Measurements from ENCODE around the gene ZNRF2. TPM values are rescaled to one million over a fixed set of nuclear protein-coding genes. Genes with fewer than 3 reads are reported as not detected.

ZNRF2 gene
- total and polyA plus RNA-seq, 2 of the 13 experiments (the other 11 are each of a cell fraction or from before 2014, with no cell fraction given), result 3.5 to 7.7 TPM

- POLR2A ChIA-PET, result no interaction called here
Measured at GRCh38 chr7:30347226-30348082, 63.1 kb downstream of the ZNRF2 start.

More at GRCh38 chr7:30347226-30348082, 63.1 kb downstream of the ZNRF2 start:
- no peak for FAIRE-seq
- no TSS peak for BruUV-seq (replicated peaks)
- H3K4me3 ChIP-seq (replicated peaks in 1 of 3; ENCODE audit: insufficient read depth in 1 of 3, low read depth in 2 of 3, low read length in 3 of 3), result no peak overlapping the region
- WGBS (ENCODE audit: low lambda C conversion rate), result 83% methylated on average over 2 of the region's 2 CpGs
- no peak overlapping the region for H3K4me2 ChIP-seq (ENCODE audit: low read depth, low read length)
- CTCF ChIA-PET (ENCODE audit: low intra/inter-chr PET ratio, low total read pairs), result no interaction called here
- no peak for ATAC-seq
- H3K9me3 ChIP-seq (ENCODE audit: low read length), result no peaks in the 10 kb centered on the region
- no peak overlapping the region for H3K27ac ChIP-seq (ENCODE audit: extremely low read length, insufficient read depth, low read length)
- H2AFZ ChIP-seq (ENCODE audit: low read length), result no peak overlapping the region
- no peak overlapping the region for H3K9ac ChIP-seq (ENCODE audit: insufficient read depth, low read depth, low read length)
- peaks cover 13% of the 10 kb centered on the region; the same call in 1 of the 2 replicates for H3K4me1 ChIP-seq (ENCODE audit: insufficient read depth, low read length)
- H4K20me1 ChIP-seq (ENCODE audit: insufficient read depth, low read length), result no peaks in the 10 kb centered on the region
- H3K27me3 ChIP-seq (ENCODE audit: control insufficient read depth in 1 of 2, insufficient read depth in 2 of 2, low read length in 2 of 2), result no peaks in the 10 kb centered on the region
- H3K36me3 ChIP-seq (replicated peaks in 1 of 2; ENCODE audit: control insufficient read depth in 1 of 2, insufficient read depth in 2 of 2, low read length in 2 of 2), result no peaks in the 10 kb centered on the region
- TF ChIP-seq IRX3 (CRISPR knock-in tag; IDR thresholded peaks at IDR 0.05; ENCODE audit: borderline replicate concordance, low read depth) (no peak), ZNF770 (CRISPR knock-in tag; IDR thresholded peaks at IDR 0.05) (peak; percentile 57; the same call in 1 of the 2 replicates), HOXA3 (CRISPR knock-in tag; IDR thresholded peaks at IDR 0.05) (no peak)
- no peak for DNase-seq (ENCODE audit: low spot score)
- peaks cover 13% of the 10 kb centered on the region for H3K79me2 ChIP-seq (ENCODE audit: insufficient read depth, low read length)
- intact Hi-C loops (cut with micrococcal nuclease; ENCODE audit: unreplicated experiment), result loop anchor here (10.0 kb wide), 1 partner anchor 63 kb away; the partner anchor contains the start of gene ZNRF2
- in situ Hi-C loops (cut with HindIII; ENCODE audit: extremely low pct_ligation_motif_present, low pct_unique_long_range_greater_than_20kb), result no loop called here

Measured in HepG2 (cell line).